Epithelial cell of prostate (primary cell): ENCODE results near the gene PDZD8.
"Not testable (repeated sequence)": the region's sequence is repeated elsewhere in the genome, so short reads cannot be mapped to it uniquely, and the experiment has no call there.

Experiments used
- DNase-seq: peaks from one replicate; pipeline ENCODE4 v3.0.0-alpha.2; 2011; ENCODE audit warnings: low read depth, low spot score
- H3K27ac ChIP-seq: fragments of 450-650 bp; 2 replicates; pipeline ENCODE4 v1.5.1; 2017; ENCODE audit warnings: mild to moderate bottlenecking

The PDZD8 gene

DNA sequence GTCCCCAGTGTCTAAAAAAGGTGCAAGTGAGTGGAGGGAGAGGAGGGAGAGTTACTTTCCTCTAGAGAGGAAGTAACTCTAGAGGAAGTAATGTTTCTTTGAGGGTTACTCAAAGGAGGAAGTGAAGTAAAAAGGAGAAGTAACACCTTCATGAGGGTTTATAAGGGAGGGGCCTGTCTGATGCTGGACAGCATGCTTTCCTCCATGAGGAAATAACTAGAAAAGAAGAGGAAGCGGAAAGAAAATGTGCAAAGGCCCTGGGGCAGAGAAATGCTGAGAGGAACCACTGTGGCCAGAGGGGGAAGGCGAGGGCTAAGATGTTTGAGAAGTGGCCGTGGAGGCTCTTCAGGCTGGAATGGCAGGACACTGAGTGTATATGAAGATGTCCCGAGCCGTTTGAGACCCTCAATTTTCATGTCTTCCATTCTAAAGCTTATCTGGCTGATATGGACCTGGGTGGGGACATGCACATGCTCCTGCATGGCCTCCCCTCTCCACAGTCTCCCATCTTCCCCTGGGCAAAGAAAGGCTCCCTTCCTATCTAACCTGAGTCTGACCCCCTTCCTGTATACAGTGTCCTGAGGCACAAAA, 137.7 kb downstream of the PDZD8 start:
- DNase-seq: no peak
- H3K27ac ChIP-seq: no peak overlapping the region

DNA sequence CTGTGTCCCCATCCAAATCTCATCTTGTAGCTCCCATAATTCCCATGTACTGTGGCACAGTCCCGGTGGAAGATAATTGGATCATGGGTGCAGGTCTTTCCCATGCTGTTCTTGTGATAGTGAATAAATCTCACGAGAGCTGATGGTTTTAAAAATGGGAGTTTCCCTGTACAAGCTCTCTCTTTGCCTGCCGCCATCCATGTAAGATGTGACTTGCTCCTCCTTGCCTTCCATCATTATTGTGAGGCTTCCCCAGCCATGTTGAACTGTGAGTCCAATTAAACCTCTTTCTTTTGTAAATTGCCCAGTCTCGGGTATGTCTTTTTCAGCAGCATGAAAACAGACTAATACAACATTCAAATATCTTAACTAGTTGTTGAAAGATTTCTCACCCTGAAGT, 145.1 kb downstream of the PDZD8 start:
- not testable (repeated sequence) for H3K27ac ChIP-seq, DNase-seq

- no peak for DNase-seq
- H3K27ac ChIP-seq: no peak overlapping the region
Measured at GRCh38 chr10:117228210-117228609, 147.0 kb downstream of the PDZD8 start.
